ENCODE data around the gene FOXK2. TPM values are rescaled to one million over a fixed set of nuclear protein-coding genes. Genes with fewer than 3 reads are reported as not detected.
"Not testable (repeated sequence)": the region's sequence is repeated elsewhere in the genome, so short reads cannot be mapped to it uniquely, and the experiment has no call there.

The FOXK2 gene
- total RNA-seq, 1 donor from 2014 or later = 27.7 TPM

DNA sequence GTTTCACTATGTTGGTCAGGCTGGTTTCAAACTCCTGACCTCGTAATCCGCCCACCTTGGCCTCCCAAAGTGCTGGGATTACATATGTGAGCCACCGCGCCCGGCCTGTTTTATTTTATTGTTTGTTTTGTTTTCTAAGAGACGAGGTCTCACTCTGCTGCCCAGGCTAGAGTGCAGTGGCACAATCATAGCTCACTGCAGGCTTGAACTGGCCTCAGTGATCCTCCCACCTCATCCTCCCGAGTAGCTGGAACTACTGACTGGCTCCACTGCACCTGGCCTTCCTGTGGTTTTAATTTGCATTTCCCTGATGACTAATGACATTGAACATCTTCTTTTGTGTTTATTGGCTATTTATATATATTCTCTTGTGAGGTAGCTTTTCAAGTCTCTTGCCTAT lies 13.1 kb upstream of the FOXK2 start:
- not testable (repeated sequence) for H3K36me3 ChIP-seq (ENCODE audit: control insufficient read depth in 3 of 3, insufficient read depth in 3 of 3, low read length in 3 of 3); H3K9me3 ChIP-seq (ENCODE audit: control insufficient read depth in 3 of 3, low read length in 3 of 3); H3K9ac ChIP-seq (ENCODE audit: low read depth in 1 of 3, low read length in 3 of 3); H3K27ac ChIP-seq (ENCODE audit: low read depth, low read length); H3K4me1 ChIP-seq (ENCODE audit: control insufficient read depth in 3 of 3, insufficient read depth in 3 of 3, low read length in 3 of 3); H3K27me3 ChIP-seq (ENCODE audit: control insufficient read depth in 3 of 3, insufficient read depth in 3 of 3, low read length in 3 of 3); H3K4me3 ChIP-seq (ENCODE audit: low read length in 3 of 3)

DNA sequence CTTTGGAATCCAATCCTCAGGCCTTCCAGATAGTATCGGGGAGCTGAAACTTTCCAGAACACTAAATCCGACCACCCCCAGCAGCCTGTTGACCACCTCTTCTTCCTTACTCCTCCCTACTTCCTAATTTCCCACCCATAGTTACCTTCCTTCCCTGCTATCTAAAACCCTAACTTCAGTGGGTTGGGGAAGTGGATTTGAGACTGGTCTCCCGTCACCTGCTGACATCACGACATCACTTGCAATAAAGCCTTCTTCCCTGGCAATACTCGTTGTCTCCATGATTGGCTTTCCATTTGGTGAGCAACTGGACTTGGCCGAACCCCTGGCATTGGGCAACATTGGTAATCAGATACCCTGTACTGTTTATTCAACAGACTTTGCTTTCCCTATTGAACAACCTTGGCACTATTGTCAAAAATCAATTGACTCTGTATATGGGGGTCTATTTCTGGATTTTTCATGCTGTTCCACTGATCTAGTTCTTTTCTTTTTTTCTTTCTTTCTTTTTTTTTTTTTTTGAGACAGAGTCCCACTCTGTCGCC lies 11.8 kb upstream of the FOXK2 start:
- H3K27me3 ChIP-seq (ENCODE audit: control insufficient read depth in 3 of 3, insufficient read depth in 3 of 3, low read length in 3 of 3) = no peaks in the 10 kb centered on the region
- H3K9me3 ChIP-seq (ENCODE audit: control insufficient read depth in 3 of 3, low read length in 3 of 3) = no peaks in the 10 kb centered on the region
- no peak overlapping the region for H3K9ac ChIP-seq (ENCODE audit: low read depth in 1 of 3, low read length in 3 of 3)
- H3K4me3 ChIP-seq (ENCODE audit: low read length in 3 of 3) = no peak overlapping the region
- H3K36me3 ChIP-seq (ENCODE audit: control insufficient read depth in 3 of 3, insufficient read depth in 3 of 3, low read length in 3 of 3) = no peaks in the 10 kb centered on the region
- H3K27ac ChIP-seq (ENCODE audit: low read depth, low read length) = no peak overlapping the region
- no peaks in the 10 kb centered on the region for H3K4me1 ChIP-seq (ENCODE audit: control insufficient read depth in 3 of 3, insufficient read depth in 3 of 3, low read length in 3 of 3)

DNA sequence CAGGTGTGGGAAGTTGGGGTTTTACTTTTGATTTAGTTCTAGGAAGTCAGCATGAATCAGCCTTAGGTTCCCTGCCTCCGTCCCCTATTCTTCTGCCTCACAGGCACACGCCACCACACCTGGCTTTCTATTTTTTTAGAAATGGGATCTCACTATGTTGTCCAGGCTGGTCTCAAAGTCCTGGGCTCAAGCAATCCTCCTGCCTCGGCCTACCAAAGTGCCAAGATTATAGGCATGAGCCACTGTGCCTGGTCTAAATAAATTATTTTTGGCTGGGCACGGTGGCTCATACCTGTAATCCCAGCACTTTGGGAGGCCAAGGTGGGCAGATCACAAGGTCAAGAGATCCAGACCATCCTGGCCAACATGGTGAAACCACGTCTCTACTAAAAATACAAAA lies 7.9 kb upstream of the FOXK2 start:
- not testable (repeated sequence) for H3K4me1 ChIP-seq (ENCODE audit: control insufficient read depth in 3 of 3, insufficient read depth in 3 of 3, low read length in 3 of 3); H3K27me3 ChIP-seq (ENCODE audit: control insufficient read depth in 3 of 3, insufficient read depth in 3 of 3, low read length in 3 of 3); H3K9ac ChIP-seq (ENCODE audit: low read depth in 1 of 3, low read length in 3 of 3); H3K9me3 ChIP-seq (ENCODE audit: control insufficient read depth in 3 of 3, low read length in 3 of 3); H3K27ac ChIP-seq (ENCODE audit: low read depth, low read length); H3K36me3 ChIP-seq (ENCODE audit: control insufficient read depth in 3 of 3, insufficient read depth in 3 of 3, low read length in 3 of 3); H3K4me3 ChIP-seq (ENCODE audit: low read length in 3 of 3)

- H3K27me3 ChIP-seq (ENCODE audit: control insufficient read depth in 3 of 3, insufficient read depth in 3 of 3, low read length in 3 of 3); H3K4me3 ChIP-seq (ENCODE audit: low read length in 3 of 3); H3K9ac ChIP-seq (ENCODE audit: low read depth in 1 of 3, low read length in 3 of 3); H3K9me3 ChIP-seq (ENCODE audit: control insufficient read depth in 3 of 3, low read length in 3 of 3); H3K4me1 ChIP-seq (ENCODE audit: control insufficient read depth in 3 of 3, insufficient read depth in 3 of 3, low read length in 3 of 3); H3K27ac ChIP-seq (ENCODE audit: low read depth, low read length); H3K36me3 ChIP-seq (ENCODE audit: control insufficient read depth in 3 of 3, insufficient read depth in 3 of 3, low read length in 3 of 3): not testable (repeated sequence)
These were observed 5.7 kb upstream of the FOXK2 start for GRCh38 chr17:82513864-82514263.

- Histone ChIP-seq H3K9ac (ENCODE audit: low read depth in 1 of 3, low read length in 3 of 3) (no peak overlapping the region), H3K4me3 (ENCODE audit: low read length in 3 of 3) (no peak overlapping the region), H3K27me3 (ENCODE audit: control insufficient read depth in 3 of 3, insufficient read depth in 3 of 3, low read length in 3 of 3) (no peaks in the 10 kb centered on the region), H3K27ac (ENCODE audit: low read depth, low read length) (no peak overlapping the region), H3K36me3 (ENCODE audit: control insufficient read depth in 3 of 3, insufficient read depth in 3 of 3, low read length in 3 of 3) (no peaks in the 10 kb centered on the region), H3K4me1 (ENCODE audit: control insufficient read depth in 3 of 3, insufficient read depth in 3 of 3, low read length in 3 of 3) (peaks cover 5 to 11% (median 9%) of the 10 kb centered on the region in 3 donors), H3K9me3 (ENCODE audit: control insufficient read depth in 3 of 3, low read length in 3 of 3) (no peaks in the 10 kb centered on the region)
These were observed 2.2 kb upstream of the FOXK2 start for GRCh38 chr17:82517230-82517865.

- peak overlapping the region; percentile 48 to 75 (median 55) for H3K9ac ChIP-seq (ENCODE audit: low read depth in 1 of 3, low read length in 3 of 3)
- H3K36me3 ChIP-seq (ENCODE audit: control insufficient read depth in 3 of 3, insufficient read depth in 3 of 3, low read length in 3 of 3) = no peaks in the 10 kb centered on the region
- H3K27me3 ChIP-seq (ENCODE audit: control insufficient read depth in 3 of 3, insufficient read depth in 3 of 3, low read length in 3 of 3) = no peaks in the 10 kb centered on the region
- H3K4me3 ChIP-seq (ENCODE audit: low read length in 3 of 3) = peak overlapping the region; percentile 67 to 72 (median 71)
- peaks cover 13 to 25% (median 23%) of the 10 kb centered on the region in 3 donors for H3K4me1 ChIP-seq (ENCODE audit: control insufficient read depth in 3 of 3, insufficient read depth in 3 of 3, low read length in 3 of 3)
- H3K9me3 ChIP-seq (ENCODE audit: control insufficient read depth in 3 of 3, low read length in 3 of 3) = no peaks in the 10 kb centered on the region
- H3K27ac ChIP-seq (ENCODE audit: low read depth, low read length) = peak overlapping the region; percentile 56
These were observed 705 bp downstream of the FOXK2 start for GRCh38 chr17:82519971-82520903.

GRCh38 chr17:82524540-82524939 lies 5.0 kb downstream of the FOXK2 start:
- H3K36me3 ChIP-seq (ENCODE audit: control insufficient read depth in 3 of 3, insufficient read depth in 3 of 3, low read length in 3 of 3) = no peaks in the 10 kb centered on the region
- H3K4me1 ChIP-seq (ENCODE audit: control insufficient read depth in 3 of 3, insufficient read depth in 3 of 3, low read length in 3 of 3) = peaks cover 47 to 62% (median 61%) of the 10 kb centered on the region in 3 donors
- H3K27ac ChIP-seq (ENCODE audit: low read depth, low read length) = peak overlapping the region; percentile 0
- no peaks in the 10 kb centered on the region for H3K9me3 ChIP-seq (ENCODE audit: control insufficient read depth in 3 of 3, low read length in 3 of 3)
- peak overlapping the region in 1 of 3 donors; percentile 60 for H3K9ac ChIP-seq (ENCODE audit: low read depth in 1 of 3, low read length in 3 of 3)
- H3K4me3 ChIP-seq (ENCODE audit: low read length in 3 of 3) = no peak overlapping the region
- H3K27me3 ChIP-seq (ENCODE audit: control insufficient read depth in 3 of 3, insufficient read depth in 3 of 3, low read length in 3 of 3) = no peaks in the 10 kb centered on the region

- Histone ChIP-seq H3K9ac (ENCODE audit: low read depth in 1 of 3, low read length in 3 of 3) (peak overlapping the region in 1 of 3 donors; percentile 33), H3K4me3 (ENCODE audit: low read length in 3 of 3) (no peak overlapping the region), H3K4me1 (ENCODE audit: control insufficient read depth in 3 of 3, insufficient read depth in 3 of 3, low read length in 3 of 3) (peaks cover 55 to 70% (median 68%) of the 10 kb centered on the region in 3 donors), H3K27me3 (ENCODE audit: control insufficient read depth in 3 of 3, insufficient read depth in 3 of 3, low read length in 3 of 3) (no peaks in the 10 kb centered on the region), H3K27ac (ENCODE audit: low read depth, low read length) (peak overlapping the region; percentile 60), H3K36me3 (ENCODE audit: control insufficient read depth in 3 of 3, insufficient read depth in 3 of 3, low read length in 3 of 3) (no peaks in the 10 kb centered on the region), H3K9me3 (ENCODE audit: control insufficient read depth in 3 of 3, low read length in 3 of 3) (no peaks in the 10 kb centered on the region)
These were observed 6.2 kb downstream of the FOXK2 start for GRCh38 chr17:82525712-82526111.

DNA sequence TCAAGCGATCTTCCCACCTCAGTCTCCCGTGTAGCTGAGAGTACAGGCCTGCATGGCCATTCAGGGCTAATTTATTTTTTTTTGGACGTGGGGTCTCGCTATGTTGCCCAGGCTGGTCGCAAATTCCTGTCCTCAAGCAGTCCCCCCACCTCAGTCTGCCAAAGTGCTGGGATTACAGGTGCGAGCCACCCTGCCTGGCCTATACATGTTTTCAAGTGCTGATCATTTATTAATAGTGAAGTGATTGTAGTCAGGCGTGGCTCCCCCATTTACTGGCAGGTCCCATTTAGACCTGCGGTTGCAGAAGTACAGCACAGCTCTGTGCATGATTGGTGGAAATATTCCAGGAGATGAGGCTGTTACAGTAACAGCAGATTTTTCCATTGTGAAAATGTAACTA lies 8.4 kb downstream of the FOXK2 start:
- Histone ChIP-seq H3K4me3 (ENCODE audit: low read length in 3 of 3) (peak overlapping the region in 1 of 3 donors; percentile 22), H3K9ac (ENCODE audit: low read depth in 1 of 3, low read length in 3 of 3) (peak overlapping the region in 1 of 3 donors; percentile 74), H3K27ac (ENCODE audit: low read depth, low read length) (peak overlapping the region; percentile 71), H3K27me3 (ENCODE audit: control insufficient read depth in 3 of 3, insufficient read depth in 3 of 3, low read length in 3 of 3) (no peaks in the 10 kb centered on the region), H3K4me1 (ENCODE audit: control insufficient read depth in 3 of 3, insufficient read depth in 3 of 3, low read length in 3 of 3) (peaks cover 59 to 70% (median 69%) of the 10 kb centered on the region in 3 donors), H3K36me3 (ENCODE audit: control insufficient read depth in 3 of 3, insufficient read depth in 3 of 3, low read length in 3 of 3) (no peaks in the 10 kb centered on the region), H3K9me3 (ENCODE audit: control insufficient read depth in 3 of 3, low read length in 3 of 3) (no peaks in the 10 kb centered on the region)

Data from skeletal muscle tissue (tissue), 4 donors.